ENCODE measurements around the gene ALKBH3.

The ALKBH3 gene

DNA sequence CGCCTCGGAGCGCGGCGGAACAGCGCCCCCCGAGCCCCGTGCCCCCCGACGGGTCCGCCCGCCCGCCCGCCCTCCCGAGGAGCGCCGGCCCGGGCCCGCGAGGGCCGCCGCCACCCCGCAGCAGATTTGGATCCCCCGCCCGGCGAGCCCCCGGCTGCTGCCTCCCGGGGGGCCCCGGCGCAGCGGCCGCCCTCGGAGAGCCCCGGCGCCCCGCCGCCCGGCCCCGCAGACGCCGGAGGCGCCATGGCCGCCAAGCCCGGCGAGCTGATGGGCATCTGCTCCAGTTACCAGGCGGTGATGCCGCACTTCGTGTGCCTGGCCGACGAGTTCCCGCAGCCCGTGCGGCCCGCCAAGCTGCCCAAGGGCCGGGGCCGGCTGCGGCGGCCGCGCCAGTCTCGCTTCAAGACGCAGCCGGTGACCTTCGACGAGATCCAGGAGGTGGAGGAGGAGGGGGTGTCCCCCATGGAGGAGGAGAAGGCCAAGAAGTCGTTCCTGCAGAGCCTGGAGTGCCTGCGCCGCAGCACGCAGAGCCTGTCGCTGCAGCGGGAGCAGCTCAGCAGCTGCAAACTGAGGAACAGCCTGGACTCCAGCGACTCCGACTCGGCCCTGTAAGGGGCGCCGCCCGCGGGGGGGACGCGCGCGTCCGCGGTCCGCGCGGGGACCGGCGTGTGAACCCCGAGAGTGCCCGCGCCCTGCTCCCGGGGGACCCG lies 62.2 kb downstream of the ALKBH3 start:
- H2BK5ac ChIP-seq (ENCODE audit: low read length) = no peak overlapping the region
- DNase-seq = no peak
- H4K5ac ChIP-seq (ENCODE audit: low read length) = no peak overlapping the region
- H3K9ac ChIP-seq (ENCODE audit: low read length) = peak overlapping the region; percentile 46
- H2BK15ac ChIP-seq (replicated peaks; ENCODE audit: low read depth) = no peak overlapping the region
- no peak overlapping the region for H3K23ac ChIP-seq (ENCODE audit: low read length)
- H3K56ac ChIP-seq (ENCODE audit: low read length) = peak overlapping the region; percentile 79
- peaks cover 24% of the 10 kb centered on the region for H3K27me3 ChIP-seq (ENCODE audit: insufficient read depth, low read length, poor library complexity)
- H3K4me2 ChIP-seq (ENCODE audit: low read length) = peak overlapping the region; percentile 84
- no peaks in the 10 kb centered on the region for H3K4me1 ChIP-seq (ENCODE audit: control insufficient read depth, low read depth, low read length)
- no peak overlapping the region for H2AK5ac ChIP-seq (ENCODE audit: low read length)
- WGBS (ENCODE audit: extremely low coverage, insufficient coverage, low lambda C conversion rate) = no CpG with 5 or more reads among the region's 94 CpGs
- no peaks in the 10 kb centered on the region for H3K79me1 ChIP-seq (ENCODE audit: low read length)
- no peak overlapping the region for H3K18ac ChIP-seq (ENCODE audit: low read length)
- H3K4me3 ChIP-seq (ENCODE audit: low read length) = peak overlapping the region; percentile 49
- H3K79me2 ChIP-seq (ENCODE audit: control insufficient read depth, insufficient read depth, low read length) = no peaks in the 10 kb centered on the region
- no peak overlapping the region for H2BK120ac ChIP-seq (ENCODE audit: low read depth, low read length)
- H3K4ac ChIP-seq (ENCODE audit: low read depth, low read length) = no peak overlapping the region
- H3K36me3 ChIP-seq (ENCODE audit: control insufficient read depth, insufficient read depth, low read length) = no peaks in the 10 kb centered on the region
- H3K27ac ChIP-seq (ENCODE audit: low read depth, low read length) = no peak overlapping the region
- H4K8ac ChIP-seq (ENCODE audit: low read depth, low read length) = no peak overlapping the region

DNA sequence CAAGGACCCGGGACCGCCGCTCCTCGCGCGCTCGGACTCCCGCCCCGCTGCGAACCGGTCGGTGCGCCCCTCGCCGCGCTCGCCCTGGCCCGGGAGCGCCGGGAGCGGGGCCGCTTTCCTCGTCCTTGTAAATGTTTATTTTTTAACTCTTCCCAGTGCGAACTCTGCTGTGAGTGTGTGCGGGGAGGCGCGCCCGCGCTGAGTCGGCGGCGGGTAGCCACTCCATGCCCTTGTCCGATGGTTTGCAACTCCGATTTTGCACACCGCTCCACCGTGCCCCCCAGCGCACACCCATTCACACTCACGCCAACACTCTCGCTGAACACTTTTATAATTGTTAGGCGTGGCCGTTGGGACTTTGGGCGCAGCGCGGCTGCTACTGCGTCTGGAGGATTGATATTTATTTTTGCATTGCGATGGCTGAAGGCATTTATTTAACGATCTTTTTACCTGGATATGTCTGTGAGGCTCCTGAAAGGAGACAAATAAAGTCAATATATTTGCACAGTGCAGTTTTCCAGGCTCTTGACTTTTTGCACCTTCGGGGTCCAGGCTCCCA lies 62.8 kb downstream of the ALKBH3 start:
- H3K36me3 ChIP-seq (ENCODE audit: control insufficient read depth, insufficient read depth, low read length) = no peaks in the 10 kb centered on the region
- no peak overlapping the region for H3K23ac ChIP-seq (ENCODE audit: low read length)
- no peak overlapping the region for H3K27ac ChIP-seq (ENCODE audit: low read depth, low read length)
- no peaks in the 10 kb centered on the region for H3K4me1 ChIP-seq (ENCODE audit: control insufficient read depth, low read depth, low read length)
- no peak overlapping the region for H2AK5ac ChIP-seq (ENCODE audit: low read length)
- H2BK5ac ChIP-seq (ENCODE audit: low read length) = no peak overlapping the region
- no peak for DNase-seq
- no peak overlapping the region for H4K8ac ChIP-seq (ENCODE audit: low read depth, low read length)
- H3K27me3 ChIP-seq (ENCODE audit: insufficient read depth, low read length, poor library complexity) = peaks cover 24% of the 10 kb centered on the region
- peak overlapping the region; percentile 84 for H3K4me2 ChIP-seq (ENCODE audit: low read length)
- H3K79me2 ChIP-seq (ENCODE audit: control insufficient read depth, insufficient read depth, low read length) = no peaks in the 10 kb centered on the region
- no peak overlapping the region for H3K18ac ChIP-seq (ENCODE audit: low read length)
- H3K79me1 ChIP-seq (ENCODE audit: low read length) = no peaks in the 10 kb centered on the region
- H3K9ac ChIP-seq (ENCODE audit: low read length) = peak overlapping the region; percentile 50
- H2BK15ac ChIP-seq (replicated peaks; ENCODE audit: low read depth) = no peak overlapping the region
- H3K4me3 ChIP-seq (ENCODE audit: low read length) = no peak overlapping the region
- H2BK120ac ChIP-seq (ENCODE audit: low read depth, low read length) = no peak overlapping the region
- H3K56ac ChIP-seq (ENCODE audit: low read length) = peak overlapping the region; percentile 79
- H4K5ac ChIP-seq (ENCODE audit: low read length) = no peak overlapping the region
- no peak overlapping the region for H3K4ac ChIP-seq (ENCODE audit: low read depth, low read length)
- no CpG with 5 or more reads among the region's 48 CpGs for WGBS (ENCODE audit: extremely low coverage, insufficient coverage, low lambda C conversion rate)

DNA sequence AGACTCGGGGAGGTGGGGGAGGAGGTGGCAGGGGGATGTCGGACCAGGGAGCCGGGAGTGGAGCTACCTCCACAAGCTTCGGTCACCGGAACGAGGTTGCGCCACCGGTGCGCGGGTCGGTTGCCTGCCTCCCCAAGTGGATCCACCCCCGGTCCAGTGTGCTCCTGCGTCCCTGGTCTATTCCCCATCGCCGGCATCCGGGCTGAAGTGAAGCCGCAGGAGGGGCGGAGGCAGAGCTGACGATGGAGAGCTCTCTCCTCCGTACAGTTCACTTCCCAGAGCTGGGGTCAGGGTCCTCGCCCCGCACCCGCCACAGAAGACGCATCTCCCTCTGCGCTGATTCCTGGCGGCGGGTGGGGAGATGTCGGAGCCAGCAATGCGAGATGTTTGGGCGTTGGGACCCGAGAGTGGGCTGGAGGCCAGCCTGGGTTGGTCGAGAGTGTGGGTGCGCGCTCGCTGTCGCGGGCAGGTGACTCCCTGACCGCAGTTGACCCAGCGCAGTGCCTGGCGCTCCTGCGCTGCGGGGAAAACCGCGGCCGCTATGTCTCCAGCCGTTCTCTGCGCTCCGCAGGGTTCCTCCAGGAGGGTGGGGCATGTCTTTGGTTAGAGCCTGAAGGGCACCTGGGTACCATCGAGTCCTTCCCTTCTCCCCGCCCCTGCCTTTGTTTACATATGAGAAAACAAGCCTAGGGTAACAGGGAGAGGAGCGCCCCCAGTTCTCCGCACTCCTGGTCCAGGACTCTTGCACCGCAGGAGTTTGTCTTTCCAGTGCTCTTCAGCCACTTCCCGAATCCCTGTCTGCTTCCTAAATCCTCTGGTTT lies 63.5 kb downstream of the ALKBH3 start:
- Histone ChIP-seq H3K79me2 (ENCODE audit: control insufficient read depth, insufficient read depth, low read length) (no peaks in the 10 kb centered on the region), H3K4me3 (ENCODE audit: low read length) (no peak overlapping the region), H2AK5ac (ENCODE audit: low read length) (no peak overlapping the region), H3K4me2 (ENCODE audit: low read length) (peak overlapping the region; percentile 18), H3K18ac (ENCODE audit: low read length) (no peak overlapping the region), H4K5ac (ENCODE audit: low read length) (no peak overlapping the region), H3K9ac (ENCODE audit: low read length) (no peak overlapping the region), H3K27me3 (ENCODE audit: insufficient read depth, low read length, poor library complexity) (peaks cover 24% of the 10 kb centered on the region), H2BK5ac (ENCODE audit: low read length) (no peak overlapping the region), H2BK15ac (replicated peaks; ENCODE audit: low read depth) (no peak overlapping the region), H3K79me1 (ENCODE audit: low read length) (no peaks in the 10 kb centered on the region), H4K8ac (ENCODE audit: low read depth, low read length) (no peak overlapping the region), H3K4me1 (ENCODE audit: control insufficient read depth, low read depth, low read length) (no peaks in the 10 kb centered on the region), H3K56ac (ENCODE audit: low read length) (peak overlapping the region; percentile 62), H3K36me3 (ENCODE audit: control insufficient read depth, insufficient read depth, low read length) (no peaks in the 10 kb centered on the region), H3K27ac (ENCODE audit: low read depth, low read length) (no peak overlapping the region), H3K23ac (ENCODE audit: low read length) (peak overlapping the region; percentile 68), H3K4ac (ENCODE audit: low read depth, low read length) (no peak overlapping the region), H2BK120ac (ENCODE audit: low read depth, low read length) (no peak overlapping the region)
- no peak for DNase-seq
- no CpG with 5 or more reads among the region's 54 CpGs for WGBS (ENCODE audit: extremely low coverage, insufficient coverage, low lambda C conversion rate)

- Histone ChIP-seq H3K56ac (ENCODE audit: low read length) (no peak overlapping the region), H3K27me3 (ENCODE audit: insufficient read depth, low read length, poor library complexity) (peaks cover 24% of the 10 kb centered on the region), H3K23ac (ENCODE audit: low read length) (no peak overlapping the region), H3K4me3 (ENCODE audit: low read length) (no peak overlapping the region), H3K79me2 (ENCODE audit: control insufficient read depth, insufficient read depth, low read length) (no peaks in the 10 kb centered on the region), H4K8ac (ENCODE audit: low read depth, low read length) (no peak overlapping the region), H2BK120ac (ENCODE audit: low read depth, low read length) (no peak overlapping the region), H2BK5ac (ENCODE audit: low read length) (no peak overlapping the region), H2BK15ac (replicated peaks; ENCODE audit: low read depth) (no peak overlapping the region), H3K18ac (ENCODE audit: low read length) (no peak overlapping the region), H2AK5ac (ENCODE audit: low read length) (no peak overlapping the region), H3K4ac (ENCODE audit: low read depth, low read length) (no peak overlapping the region), H3K4me1 (ENCODE audit: control insufficient read depth, low read depth, low read length) (no peaks in the 10 kb centered on the region), H3K4me2 (ENCODE audit: low read length) (no peak overlapping the region), H3K36me3 (ENCODE audit: control insufficient read depth, insufficient read depth, low read length) (no peaks in the 10 kb centered on the region), H4K5ac (ENCODE audit: low read length) (no peak overlapping the region), H3K9ac (ENCODE audit: low read length) (no peak overlapping the region), H3K79me1 (ENCODE audit: low read length) (no peaks in the 10 kb centered on the region), H3K27ac (ENCODE audit: low read depth, low read length) (no peak overlapping the region)
- DNase-seq = peak; percentile 66
- no CpG with 5 or more reads among the region's 16 CpGs for WGBS (ENCODE audit: extremely low coverage, insufficient coverage, low lambda C conversion rate)
Observed at GRCh38 chr11:43944761-43945311, 64.2 kb downstream of the ALKBH3 start.

DNA sequence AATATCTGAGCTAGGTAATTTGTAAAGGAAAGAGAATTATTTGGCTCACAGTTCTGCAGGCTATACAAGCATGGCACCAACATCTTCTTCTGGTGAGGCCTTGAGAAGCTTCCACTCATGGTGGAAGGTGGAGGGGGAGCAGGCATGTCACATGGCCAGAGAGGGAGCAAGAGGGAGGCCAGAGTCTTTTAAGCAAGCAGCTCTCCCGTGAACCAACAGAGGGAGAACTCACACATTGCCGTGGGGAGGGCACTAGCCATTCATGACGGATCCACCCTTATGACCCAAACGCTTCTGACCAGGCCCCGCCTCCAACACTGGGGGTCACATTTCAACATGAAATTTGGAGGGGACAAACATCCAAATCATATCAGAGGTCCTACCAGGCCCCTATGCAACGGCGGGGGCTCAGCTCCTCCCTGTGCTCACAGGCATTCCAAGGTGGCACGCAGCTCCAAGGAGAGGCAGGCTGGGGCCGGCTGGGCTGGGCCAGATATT lies 66.4 kb downstream of the ALKBH3 start:
- Histone ChIP-seq H3K4me2 (ENCODE audit: low read length) (no peak overlapping the region), H2AK5ac (ENCODE audit: low read length) (no peak overlapping the region), H4K5ac (ENCODE audit: low read length) (no peak overlapping the region), H2BK15ac (replicated peaks; ENCODE audit: low read depth) (no peak overlapping the region), H3K79me2 (ENCODE audit: control insufficient read depth, insufficient read depth, low read length) (no peaks in the 10 kb centered on the region), H3K9ac (ENCODE audit: low read length) (no peak overlapping the region), H3K18ac (ENCODE audit: low read length) (no peak overlapping the region), H3K4me3 (ENCODE audit: low read length) (no peak overlapping the region), H3K56ac (ENCODE audit: low read length) (no peak overlapping the region), H3K4me1 (ENCODE audit: control insufficient read depth, low read depth, low read length) (no peaks in the 10 kb centered on the region), H3K27me3 (ENCODE audit: insufficient read depth, low read length, poor library complexity) (peaks cover 21% of the 10 kb centered on the region), H3K23ac (ENCODE audit: low read length) (no peak overlapping the region), H4K8ac (ENCODE audit: low read depth, low read length) (no peak overlapping the region), H3K27ac (ENCODE audit: low read depth, low read length) (no peak overlapping the region), H3K4ac (ENCODE audit: low read depth, low read length) (no peak overlapping the region), H3K36me3 (ENCODE audit: control insufficient read depth, insufficient read depth, low read length) (no peaks in the 10 kb centered on the region), H2BK120ac (ENCODE audit: low read depth, low read length) (no peak overlapping the region), H3K79me1 (ENCODE audit: low read length) (no peaks in the 10 kb centered on the region), H2BK5ac (ENCODE audit: low read length) (no peak overlapping the region)
- DNase-seq = peak; percentile 83
- no CpG with 5 or more reads among the region's 9 CpGs for WGBS (ENCODE audit: extremely low coverage, insufficient coverage, low lambda C conversion rate)

Measured in mesendoderm (in vitro differentiated cells).